ENCODE measurements around the gene GMFB.

- TF ChIP-seq CTCF (IDR thresholded peaks at IDR 0.05; ENCODE audit: poor library complexity, severe bottlenecking) = no peak
- no peak for TF ChIP-seq REST (IDR thresholded peaks at IDR 0.05; ENCODE audit: borderline replicate concordance)
- no peak for TF ChIP-seq RAD21 (conservative IDR thresholded peaks at IDR 0.05)
- TF ChIP-seq POLR2AphosphoS5 (IDR thresholded peaks at IDR 0.05) = no peak
- no peak for TF ChIP-seq EP300 (conservative IDR thresholded peaks at IDR 0.05; ENCODE audit: poor library complexity, severe bottlenecking)
Observed at GRCh38 chr14:54535126-54535525, 46.3 kb upstream of the GMFB start.

Measured in neural cell (in vitro differentiated cells).